OCI-LY3 (cell line): ENCODE results near the gene STARD13.

Experiments used
- CTCF ChIP-seq: fragments of 200-600, 300-600 bp; sonication (generic); IDR thresholded peaks from 2 replicates; pipeline ENCODE4 v1.5.1; 2014; ENCODE audit warnings: antibody characterized with exemption, low read length, low read depth
- EZH2phosphoT487 ChIP-seq: fragments of 200-600 bp; shearing (Covaris generic); IDR thresholded peaks from 2 replicates; pipeline ENCODE4 v1.6.1; 2018; ENCODE audit warnings: antibody characterized with exemption, mixed run types, low read depth

GRCh38 chr13:33229446-33230177 lies 55.9 kb downstream of the STARD13 start:
- no peak for TF ChIP-seq CTCF
- TF ChIP-seq EZH2phosphoT487: no peak
